NCI-H774 (cell line): ENCODE data around the gene MIS18A.
"Not testable (repeated sequence)": the region's sequence is repeated elsewhere in the genome, so short reads cannot be mapped to it uniquely, and the experiment has no call there.

Source experiments
- DNase-seq: peaks from one replicate; lab custom pipeline; 2025; lab: John Stamatoyannopoulos, UW

Gene MIS18A, protein sequence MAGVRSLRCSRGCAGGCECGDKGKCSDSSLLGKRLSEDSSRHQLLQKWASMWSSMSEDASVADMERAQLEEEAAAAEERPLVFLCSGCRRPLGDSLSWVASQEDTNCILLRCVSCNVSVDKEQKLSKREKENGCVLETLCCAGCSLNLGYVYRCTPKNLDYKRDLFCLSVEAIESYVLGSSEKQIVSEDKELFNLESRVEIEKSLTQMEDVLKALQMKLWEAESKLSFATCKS

DNA sequence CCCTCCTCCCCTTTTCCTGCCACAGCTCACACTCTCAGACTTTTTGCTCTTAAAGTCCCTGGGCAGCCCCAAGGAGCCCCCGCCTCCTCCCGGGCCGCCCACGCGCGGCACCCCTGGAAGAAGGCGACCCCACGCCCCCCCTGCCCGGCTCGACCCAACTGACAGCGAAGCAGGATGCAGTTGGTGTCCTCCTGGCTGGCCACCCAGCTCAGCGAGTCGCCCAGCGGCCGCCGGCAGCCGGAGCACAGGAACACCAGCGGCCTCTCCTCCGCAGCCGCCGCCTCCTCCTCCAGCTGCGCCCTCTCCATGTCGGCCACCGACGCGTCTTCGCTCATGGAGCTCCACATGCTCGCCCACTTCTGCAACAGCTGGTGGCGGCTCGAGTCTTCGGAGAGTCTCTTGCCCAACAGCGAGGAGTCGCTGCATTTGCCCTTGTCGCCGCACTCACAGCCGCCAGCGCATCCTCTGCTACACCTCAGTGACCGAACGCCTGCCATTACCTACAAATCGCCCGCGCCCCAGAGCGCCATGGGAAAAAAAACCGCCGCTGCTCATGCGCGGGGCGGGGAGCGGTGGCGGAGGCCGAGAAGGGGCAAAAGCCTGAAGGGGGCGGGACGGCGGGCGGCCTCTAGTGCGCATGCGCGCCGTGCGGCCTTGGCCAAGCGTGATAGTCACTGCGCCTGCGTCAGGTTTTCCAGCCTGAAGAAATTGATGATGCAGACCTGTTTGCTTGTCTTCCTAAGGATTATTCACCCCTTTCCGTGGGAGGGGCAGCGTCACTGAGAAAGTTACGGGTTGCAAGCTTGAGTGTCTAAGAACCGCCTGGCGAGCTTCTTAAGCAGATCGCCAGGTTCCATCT is at the start of gene MIS18A:
MIS18A (minus strand) TSS at position 532 of the 859 bp plus-strand sequence; CDS start at position 497, 35 bp downstream.
- DNase-seq: peak; percentile 91

DNA sequence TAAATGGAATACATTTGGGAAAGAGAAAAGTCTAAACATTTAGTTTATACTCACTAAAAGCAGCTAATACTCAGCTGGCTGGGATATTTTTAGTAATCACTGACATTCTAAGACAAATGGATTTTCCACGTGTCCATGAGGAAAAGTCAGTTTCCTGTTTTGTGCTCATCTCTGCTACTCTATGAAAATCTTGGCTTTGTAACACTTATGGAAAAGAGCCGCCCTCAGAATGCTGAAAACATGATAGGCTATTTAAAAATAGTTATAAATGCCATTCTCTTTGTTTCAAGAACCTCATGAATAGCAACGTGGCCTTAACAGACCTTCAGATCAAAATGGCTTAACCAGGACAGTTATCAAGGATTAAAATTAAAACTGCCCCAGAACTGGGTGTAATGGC is 49.7 kb upstream of the MIS18A start:
- no peak for DNase-seq

GRCh38 chr21:32325706-32326105 is 46.9 kb upstream of the MIS18A start:
- DNase-seq: no peak

DNA sequence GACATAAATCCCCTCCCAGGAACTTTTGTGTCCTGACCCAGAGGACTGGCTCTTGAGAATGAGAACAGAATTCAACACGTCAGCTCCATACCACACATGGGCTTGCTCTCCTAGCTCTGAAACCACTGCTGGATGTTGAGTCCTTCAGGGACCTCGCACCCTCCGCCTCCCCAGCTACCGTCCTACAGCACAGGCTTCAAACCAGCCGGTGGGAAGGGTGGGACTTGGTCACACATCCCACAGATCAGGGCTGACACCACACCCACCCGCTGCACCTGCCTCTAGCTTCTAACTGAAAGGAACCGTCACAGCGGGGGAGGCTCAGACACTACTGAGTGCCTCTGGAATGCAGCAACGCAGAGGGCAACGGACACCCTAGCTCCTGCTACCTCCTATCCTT is 43.8 kb upstream of the MIS18A start:
- no peak for DNase-seq

GRCh38 chr21:32322103-32322502 is 43.3 kb upstream of the MIS18A start:
- no peak for DNase-seq

DNA sequence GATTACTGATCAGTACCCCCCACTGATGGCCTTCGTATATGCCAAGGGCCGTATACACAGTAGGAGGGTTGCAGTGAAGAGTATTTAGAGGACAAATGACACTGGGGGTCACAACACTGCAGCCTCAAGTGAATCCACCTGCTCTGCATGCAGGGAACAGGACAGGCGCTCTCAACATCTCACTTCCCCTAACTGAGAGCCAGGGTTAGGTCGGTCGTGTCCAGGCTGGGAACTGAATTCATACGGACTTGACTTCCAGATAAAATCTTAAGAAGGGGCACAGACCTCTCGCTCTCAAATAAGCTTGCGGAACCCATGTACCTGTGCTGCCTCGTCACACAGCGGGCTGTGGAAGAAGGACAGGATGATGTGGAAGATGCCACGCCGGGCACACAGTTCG is 42.6 kb upstream of the MIS18A start:
- no peak for DNase-seq

- DNase-seq: no peak
These were observed 41.9 kb upstream of the MIS18A start for GRCh38 chr21:32320726-32321125.

DNA sequence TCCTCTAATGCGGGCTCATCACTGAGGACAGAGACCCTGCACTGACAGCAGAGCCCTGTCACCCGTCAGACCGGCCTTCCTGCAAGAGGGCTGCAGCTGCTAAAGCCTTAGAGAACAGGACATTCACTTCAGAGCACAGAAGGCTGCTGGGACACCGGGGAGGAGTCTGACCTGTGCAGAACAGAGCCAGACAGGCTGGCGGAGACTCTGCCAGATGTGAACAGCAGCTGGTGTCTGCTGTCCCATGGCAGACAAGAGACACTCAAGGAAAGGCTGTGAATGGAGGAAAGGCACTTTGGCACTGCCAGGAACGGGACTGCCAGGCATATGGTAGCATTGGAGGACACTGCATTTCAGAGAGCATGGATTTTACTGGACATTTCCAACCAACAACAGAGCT is 41.2 kb upstream of the MIS18A start:
- DNase-seq: no peak

GRCh38 chr21:32319012-32319411 is 40.2 kb upstream of the MIS18A start:
- DNase-seq: no peak

- DNase-seq: no peak
These were observed 38.9 kb upstream of the MIS18A start for GRCh38 chr21:32317726-32318125.

DNA sequence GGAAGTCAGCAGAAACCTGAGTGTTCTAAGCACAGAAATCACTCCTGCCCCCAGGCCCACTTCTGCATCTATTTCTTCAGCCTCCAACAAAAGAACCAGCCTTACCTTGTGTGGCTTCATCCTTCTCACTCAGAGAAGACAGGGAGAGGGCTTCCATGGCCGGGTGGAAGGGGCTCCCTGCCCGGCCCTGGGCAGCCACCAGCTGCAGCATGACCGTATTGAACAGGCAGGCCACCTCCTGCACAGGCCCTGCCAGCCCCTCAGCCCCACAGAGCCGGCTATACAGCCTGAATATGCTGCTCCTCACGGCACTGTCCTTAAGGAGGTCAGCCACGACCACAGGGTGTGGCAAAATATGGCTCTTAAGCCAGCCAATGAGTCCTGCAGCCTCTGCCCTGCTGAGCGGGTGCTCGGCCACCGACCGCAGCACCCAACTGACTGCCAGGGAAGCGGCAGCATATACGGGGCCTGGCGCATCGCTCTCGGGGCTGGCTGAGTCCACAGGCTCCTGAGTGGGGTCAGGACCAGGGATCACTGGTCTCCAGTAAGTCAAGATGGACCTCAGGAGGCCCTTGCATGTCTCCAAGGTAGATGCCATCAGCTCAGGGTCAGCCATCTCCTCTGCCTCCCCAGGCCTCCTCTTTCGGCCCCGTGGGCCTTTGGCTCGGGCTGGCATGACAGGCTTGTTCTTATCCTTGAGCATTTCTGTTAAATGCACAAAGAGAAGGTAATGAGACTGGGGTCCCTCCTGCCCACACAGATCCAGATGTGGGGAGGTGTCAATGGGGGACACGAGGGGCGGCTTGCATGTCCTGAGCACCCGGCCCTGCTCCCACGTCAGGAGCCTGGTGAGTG is 37.7 kb upstream of the MIS18A start:
- no peak for DNase-seq

GRCh38 chr21:32315511-32316281 is 36.8 kb upstream of the MIS18A start:
- no peak for DNase-seq

DNA sequence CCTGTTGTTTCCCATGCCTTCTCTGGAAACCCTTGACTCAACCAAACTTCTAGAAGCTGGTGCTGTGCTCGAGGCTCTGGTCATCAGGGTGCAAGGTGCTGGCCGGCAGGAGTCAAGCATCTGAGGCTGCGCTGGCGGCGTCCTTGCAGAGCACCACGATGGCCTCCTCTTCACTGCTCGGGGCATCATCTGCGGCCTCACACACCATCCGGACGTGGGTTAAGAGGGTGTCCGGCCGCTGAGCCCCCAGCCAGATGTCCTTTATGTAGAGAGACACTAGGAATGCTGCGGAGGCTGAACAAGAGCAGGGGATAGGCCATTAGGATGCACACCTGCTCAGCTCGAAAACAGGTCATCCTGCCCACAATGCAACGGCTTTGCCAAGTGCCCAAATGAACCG is 36.0 kb upstream of the MIS18A start:
- no peak for DNase-seq

- no peak for DNase-seq
These were observed 34.1 kb upstream of the MIS18A start for GRCh38 chr21:32312976-32313375.

DNA sequence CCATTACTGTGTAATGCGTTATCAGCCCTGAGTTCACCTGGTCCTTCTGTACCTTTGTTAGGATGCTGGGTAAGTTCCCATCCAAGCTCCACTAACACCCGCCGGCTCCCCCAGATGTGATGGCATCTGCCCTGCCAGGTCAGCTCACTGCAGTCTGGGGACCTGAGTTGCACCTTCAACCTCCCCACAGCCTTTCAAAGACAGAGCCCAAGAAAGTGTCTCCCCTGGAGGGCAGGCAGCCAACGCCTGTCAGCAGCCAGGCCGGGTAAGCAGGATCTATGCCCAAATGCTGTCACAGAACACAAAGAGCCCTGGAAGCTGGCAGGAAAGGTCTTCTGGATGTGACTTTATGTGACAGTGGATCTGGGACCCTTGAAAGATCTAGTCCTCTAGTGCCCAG is 33.5 kb upstream of the MIS18A start:
- no peak for DNase-seq

DNA sequence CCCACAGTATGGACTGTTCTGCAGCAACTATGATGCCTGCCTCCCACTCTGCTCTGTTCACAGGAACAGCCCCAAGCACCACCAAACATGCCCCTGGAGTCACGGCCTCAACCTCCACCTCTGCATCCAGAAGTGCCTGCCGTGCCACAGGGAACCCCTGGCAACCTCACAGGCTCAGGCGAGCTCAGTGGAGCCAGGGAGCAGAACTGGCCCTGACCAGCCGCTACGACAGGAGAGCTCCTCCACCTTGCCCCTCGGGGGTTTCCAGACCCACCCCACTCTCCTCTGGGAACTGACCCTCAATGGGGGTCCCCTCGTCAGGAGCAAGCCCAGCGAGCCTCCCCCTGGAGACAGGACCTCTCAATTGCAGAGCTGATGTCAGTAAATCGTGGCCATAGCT is 32.8 kb upstream of the MIS18A start:
- no peak for DNase-seq

DNA sequence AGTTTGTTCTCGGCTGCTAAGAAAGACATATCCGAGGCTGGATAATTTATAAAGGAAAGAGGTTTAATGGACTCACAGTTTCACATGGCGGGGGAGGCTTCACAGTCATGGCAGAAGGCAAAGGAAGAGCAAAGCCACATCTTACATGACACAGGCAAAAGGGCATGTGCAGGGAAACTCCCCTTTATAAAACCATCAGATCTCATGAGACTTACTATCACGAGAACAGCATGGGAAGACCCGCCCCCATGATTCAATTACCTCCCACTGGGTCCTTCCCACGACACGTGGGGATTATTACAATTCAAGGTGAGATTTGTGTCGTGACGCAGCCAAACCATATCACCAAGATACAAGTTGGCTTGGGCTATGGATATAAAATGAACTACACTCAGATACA is 32.1 kb upstream of the MIS18A start:
- DNase-seq: not testable (repeated sequence)

DNA sequence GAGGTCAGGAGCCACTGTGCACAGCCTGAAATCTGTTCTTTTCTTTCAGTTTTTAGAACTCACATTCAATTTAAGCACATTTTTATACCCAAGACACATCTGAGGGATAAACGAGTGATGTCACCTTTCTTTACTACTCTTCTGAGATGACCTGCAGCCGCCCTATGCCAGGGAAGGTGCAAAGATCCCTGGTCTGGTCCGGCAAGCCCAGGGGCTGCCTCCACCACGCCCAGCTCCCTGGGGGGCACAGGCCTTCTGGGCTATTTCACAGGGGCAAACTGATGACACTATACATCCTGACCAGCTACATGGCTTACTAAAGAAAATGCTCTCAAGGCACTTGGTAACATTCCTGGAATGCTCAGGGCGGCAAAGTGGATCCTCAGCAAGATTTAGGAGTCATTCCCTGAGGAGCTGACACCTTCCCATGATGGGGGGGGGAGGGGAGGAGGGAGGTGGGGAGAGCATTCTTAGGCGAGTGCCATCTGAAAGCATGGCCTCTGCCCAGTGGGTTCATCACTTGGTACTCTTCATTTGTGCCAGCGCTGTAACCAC is 31.1 kb upstream of the MIS18A start:
- DNase-seq: no peak

DNA sequence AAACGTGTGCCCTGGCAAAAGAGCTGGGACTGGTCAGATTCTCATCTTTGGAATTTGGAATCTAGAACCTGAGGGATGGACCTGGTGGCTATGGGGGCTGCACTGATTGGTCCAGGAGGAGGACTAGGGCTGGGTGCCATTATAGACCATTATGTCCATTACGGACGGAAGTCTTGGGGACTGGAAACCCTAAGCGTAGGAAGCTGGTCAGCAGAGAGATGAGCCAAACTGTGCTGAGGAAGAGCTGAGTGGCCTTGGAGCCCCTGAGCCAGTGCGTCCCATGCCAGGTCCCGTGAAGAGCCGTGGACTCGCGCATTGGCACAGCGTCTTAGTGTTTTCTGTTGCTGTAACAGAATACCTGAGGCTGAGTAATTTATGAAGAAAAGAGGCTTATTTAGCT is 29.8 kb upstream of the MIS18A start:
- no peak for DNase-seq

GRCh38 chr21:32307706-32308105 is 28.9 kb upstream of the MIS18A start:
- DNase-seq: no peak

DNA sequence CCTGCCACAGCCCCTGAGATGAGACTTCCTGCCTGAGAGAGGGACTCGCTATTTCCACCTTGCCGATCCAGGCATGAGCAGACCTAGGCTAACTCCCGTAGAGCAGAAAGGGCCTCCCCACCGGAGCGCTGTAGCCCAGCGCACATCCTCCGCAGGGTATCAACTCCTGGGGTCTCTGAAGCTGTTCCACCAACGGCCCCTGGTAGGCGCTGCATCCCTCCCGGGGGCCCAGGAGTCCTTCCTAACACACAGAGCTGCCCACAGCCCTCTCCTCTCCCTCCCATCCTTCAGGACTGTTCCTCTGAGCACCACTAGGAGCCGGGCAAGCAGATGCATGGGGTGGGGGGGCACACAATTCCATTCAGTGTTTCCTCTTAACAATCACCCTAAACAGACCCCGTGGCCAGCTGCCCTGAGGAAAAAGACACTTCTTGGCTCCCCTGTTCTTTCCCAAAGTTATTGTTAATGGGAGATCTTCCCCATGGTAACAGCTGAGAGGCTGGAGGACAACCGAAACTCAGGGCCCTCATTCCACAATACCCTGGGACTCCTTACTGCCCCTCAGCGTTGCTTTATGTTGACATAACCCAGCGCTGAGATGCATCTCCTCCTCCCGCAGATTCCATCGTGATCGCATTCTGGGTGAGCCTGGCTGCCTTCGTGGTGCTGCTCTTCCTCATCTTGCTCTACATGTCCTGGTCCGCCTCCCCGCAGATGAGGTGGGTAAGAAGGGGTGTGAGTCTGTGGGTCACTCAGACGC is 27.4 kb upstream of the MIS18A start:
- no peak for DNase-seq
